ENCODE data around the gene RNGTT.

RNGTT gene

DNA sequence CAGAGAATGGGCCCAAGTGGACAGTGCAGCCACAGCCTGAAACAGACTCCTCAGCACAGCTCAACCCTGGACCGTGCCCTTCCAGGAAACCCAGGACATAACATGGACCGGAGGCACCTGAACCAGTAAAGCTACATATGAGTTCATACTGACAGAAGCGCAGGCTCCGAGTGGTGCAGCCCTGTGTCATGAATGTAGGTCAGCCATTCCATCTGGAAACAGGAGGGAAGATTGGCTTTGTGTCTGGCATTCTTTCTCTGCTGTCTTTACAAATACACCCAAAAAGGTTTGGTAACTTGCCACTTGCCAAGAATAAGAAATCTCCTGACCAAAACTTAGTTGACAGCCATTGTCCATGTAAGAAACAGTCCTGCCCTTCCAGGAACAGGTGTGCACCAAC, 366.6 kb downstream of the RNGTT start:
- TF ChIP-seq, protein P1, sequence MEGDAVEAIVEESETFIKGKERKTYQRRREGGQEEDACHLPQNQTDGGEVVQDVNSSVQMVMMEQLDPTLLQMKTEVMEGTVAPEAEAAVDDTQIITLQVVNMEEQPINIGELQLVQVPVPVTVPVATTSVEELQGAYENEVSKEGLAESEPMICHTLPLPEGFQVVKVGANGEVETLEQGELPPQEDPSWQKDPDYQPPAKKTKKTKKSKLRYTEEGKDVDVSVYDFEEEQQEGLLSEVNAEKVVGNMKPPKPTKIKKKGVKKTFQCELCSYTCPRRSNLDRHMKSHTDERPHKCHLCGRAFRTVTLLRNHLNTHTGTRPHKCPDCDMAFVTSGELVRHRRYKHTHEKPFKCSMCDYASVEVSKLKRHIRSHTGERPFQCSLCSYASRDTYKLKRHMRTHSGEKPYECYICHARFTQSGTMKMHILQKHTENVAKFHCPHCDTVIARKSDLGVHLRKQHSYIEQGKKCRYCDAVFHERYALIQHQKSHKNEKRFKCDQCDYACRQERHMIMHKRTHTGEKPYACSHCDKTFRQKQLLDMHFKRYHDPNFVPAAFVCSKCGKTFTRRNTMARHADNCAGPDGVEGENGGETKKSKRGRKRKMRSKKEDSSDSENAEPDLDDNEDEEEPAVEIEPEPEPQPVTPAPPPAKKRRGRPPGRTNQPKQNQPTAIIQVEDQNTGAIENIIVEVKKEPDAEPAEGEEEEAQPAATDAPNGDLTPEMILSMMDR (IDR thresholded peaks at IDR 0.05; ENCODE audit: borderline replicate concordance, control extremely low read depth, extremely low read depth, insufficient read depth, missing control alignments) = no peak
- DNase-seq (ENCODE audit: low spot score) = no peak
- in situ Hi-C loops (cut with MboI; ENCODE audit: low sequenced_read_pairs, unreplicated experiment) = no loop called here

DNA sequence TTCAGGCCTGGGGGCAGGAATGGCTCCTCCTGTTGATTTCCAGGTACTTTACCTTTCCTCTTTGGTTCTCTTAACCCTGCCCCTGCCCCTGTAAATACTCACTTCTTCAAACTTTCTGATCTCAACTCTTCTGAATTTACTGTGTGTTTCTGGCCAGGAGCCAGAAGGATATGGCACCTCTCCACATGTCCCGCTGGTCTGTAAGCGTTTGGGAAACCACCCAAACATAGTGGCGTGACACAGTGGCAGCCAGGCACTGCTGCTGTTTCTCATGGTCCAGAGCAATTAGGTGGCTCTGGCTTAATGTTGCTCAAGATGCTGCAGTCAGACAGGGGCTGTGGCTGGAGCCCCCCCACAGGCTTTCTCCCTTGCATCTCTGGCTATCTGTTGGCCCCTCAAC, 374.5 kb downstream of the RNGTT start:
- TF ChIP-seq, protein P1 (IDR thresholded peaks at IDR 0.05; ENCODE audit: borderline replicate concordance, control extremely low read depth, extremely low read depth, insufficient read depth, missing control alignments) = no peak
- in situ Hi-C loops (cut with MboI; ENCODE audit: low sequenced_read_pairs, unreplicated experiment) = no loop called here
- peak; percentile 34 for DNase-seq (ENCODE audit: low spot score)

DNA sequence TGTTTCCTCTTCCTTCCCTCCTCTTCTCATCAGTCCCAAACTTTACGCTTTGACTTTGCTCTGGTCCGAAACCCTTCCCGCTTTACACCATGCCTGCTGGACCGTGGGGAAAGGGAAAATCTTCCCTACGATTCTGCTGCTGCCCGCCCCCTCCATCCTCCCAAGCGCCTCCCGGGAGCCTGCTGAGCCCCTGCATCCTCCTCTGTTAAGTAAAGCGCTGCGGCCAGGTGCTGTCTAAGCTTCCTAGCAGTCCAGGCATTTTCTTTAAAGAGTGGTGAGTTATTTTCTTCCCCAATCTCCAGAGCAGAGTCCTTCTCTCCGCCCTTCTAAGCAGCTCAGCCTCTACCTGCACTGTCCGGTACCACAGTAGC, 376.3 kb downstream of the RNGTT start:
- TF ChIP-seq, protein P1 (IDR thresholded peaks at IDR 0.05; ENCODE audit: borderline replicate concordance, control extremely low read depth, extremely low read depth, insufficient read depth, missing control alignments) = no peak
- in situ Hi-C loops (cut with MboI; ENCODE audit: low sequenced_read_pairs, unreplicated experiment) = no loop called here
- DNase-seq (ENCODE audit: low spot score) = no peak

DNA sequence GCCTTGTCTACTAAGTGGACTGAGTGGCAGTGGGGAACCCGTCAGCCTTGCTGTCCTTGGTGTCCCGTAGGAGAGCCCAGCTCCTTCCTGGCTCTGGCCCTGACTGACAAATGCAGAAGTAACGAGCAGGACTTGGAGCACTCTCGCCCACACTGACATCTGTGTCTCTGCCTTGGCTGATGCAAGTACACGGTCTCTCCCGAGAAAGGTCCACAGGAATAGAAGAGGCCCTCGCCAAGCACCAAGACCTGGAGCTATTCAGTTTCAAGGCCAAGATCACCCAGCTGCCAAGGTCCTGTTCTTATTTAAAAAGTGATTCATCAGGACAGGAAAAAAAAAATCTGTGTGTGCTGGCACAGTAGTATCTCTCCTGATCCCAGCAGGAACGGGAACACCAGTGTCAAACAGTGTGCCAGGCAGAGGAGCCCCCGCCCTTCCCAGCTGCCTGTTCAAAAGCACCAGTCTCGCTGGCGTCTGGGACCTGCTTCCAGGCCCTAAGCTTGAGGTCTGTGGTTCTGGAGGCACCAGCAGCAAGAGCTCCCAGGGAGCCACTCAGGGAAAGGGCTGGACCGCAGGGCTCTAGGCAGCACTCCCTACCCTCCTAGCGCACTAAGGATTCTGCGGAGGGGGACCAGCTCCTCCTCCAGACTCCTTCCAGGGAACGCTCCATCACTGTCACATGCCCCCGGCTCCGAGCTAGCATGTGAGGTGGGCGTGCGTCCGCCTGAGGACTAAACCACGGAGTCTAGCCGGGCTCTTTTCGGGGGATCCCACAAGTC, 376.9 kb downstream of the RNGTT start:
- TF ChIP-seq, protein P1 (IDR thresholded peaks at IDR 0.05; ENCODE audit: borderline replicate concordance, control extremely low read depth, extremely low read depth, insufficient read depth, missing control alignments) = no peak
- in situ Hi-C loops (cut with MboI; ENCODE audit: low sequenced_read_pairs, unreplicated experiment) = no loop called here
- no peak for DNase-seq (ENCODE audit: low spot score)

DNA sequence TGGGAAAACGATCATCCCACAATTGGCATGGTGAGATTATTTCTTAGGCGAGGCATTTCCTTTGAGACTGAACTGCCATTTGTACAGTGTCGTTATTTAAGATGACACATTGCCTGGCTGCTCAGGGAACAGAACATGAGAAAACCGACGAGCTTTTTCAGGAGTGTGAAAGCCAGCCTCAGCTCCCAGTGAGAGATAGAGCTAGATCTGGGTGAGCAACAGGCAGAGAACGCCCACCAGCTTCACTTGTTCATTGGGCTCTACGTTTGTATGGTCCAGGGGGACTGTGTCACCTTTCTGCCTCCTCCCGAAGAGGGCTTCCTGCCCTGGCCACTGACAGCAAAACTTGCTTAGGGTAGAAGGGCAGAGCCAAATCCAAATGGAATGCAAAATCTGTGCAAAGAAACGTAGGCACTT, 378.1 kb downstream of the RNGTT start:
- no peak for DNase-seq (ENCODE audit: low spot score)
- in situ Hi-C loops (cut with MboI; ENCODE audit: low sequenced_read_pairs, unreplicated experiment) = no loop called here
- TF ChIP-seq, protein P1 (IDR thresholded peaks at IDR 0.05; ENCODE audit: borderline replicate concordance, control extremely low read depth, extremely low read depth, insufficient read depth, missing control alignments) = no peak

DNA sequence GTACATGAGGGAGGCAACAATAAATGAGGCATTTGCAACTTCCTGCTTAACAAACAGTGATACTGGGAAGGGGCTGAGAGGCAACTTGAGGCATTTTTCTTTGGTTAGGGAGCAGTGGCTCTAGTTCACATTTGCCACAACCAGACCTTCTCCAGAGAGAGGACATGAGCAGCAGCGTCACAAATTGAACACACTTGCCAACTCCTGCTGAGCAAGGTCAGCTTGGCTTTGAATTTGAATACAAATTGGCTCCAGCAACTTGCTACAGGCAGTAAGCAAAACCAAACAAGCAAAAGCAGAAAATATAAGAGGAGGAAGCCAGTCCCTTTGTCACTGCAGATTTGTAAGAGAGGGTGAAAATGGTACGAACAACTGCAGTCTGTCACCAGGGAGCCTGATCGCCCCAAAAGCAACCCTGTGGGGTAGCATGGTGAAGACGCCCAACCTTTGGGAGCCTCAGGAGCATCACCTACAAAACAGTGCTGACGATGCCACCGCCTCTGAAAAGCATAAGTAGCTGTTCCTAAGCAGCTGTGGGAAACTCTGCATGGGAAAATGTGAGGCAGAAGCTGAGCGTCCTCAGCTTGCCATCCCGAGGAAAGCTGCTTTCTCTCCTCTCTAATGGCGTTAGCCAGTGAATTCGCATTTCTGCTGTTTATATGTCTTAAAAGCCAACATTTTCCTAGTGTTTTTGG, 378.7 kb downstream of the RNGTT start:
- no peak for DNase-seq (ENCODE audit: low spot score)
- in situ Hi-C loops (cut with MboI; ENCODE audit: low sequenced_read_pairs, unreplicated experiment) = no loop called here
- TF ChIP-seq, protein P1 (IDR thresholded peaks at IDR 0.05; ENCODE audit: borderline replicate concordance, control extremely low read depth, extremely low read depth, insufficient read depth, missing control alignments) = no peak

Measured in GM13976 (cell line).